Measurements from ENCODE around the gene FAM50A.

GRCh38 chrX:154426916-154427770 lies 16.8 kb upstream of the FAM50A start:
- TF ChIP-seq SIN3A (IDR thresholded peaks at IDR 0.05; ENCODE audit: borderline replicate concordance, insufficient read depth, low read length), result no peak
- TF ChIP-seq POLR2AphosphoS5 (IDR thresholded peaks at IDR 0.05; ENCODE audit: low read depth, low read length), result no peak
- TF ChIP-seq TAF1 (IDR thresholded peaks at IDR 0.05; ENCODE audit: borderline replicate concordance, insufficient read depth, low read length), result no peak
